Erythroblast (primary cell): ENCODE results near the gene RIF1.

Experiments
- DNase-seq, 2 experiments: peaks; one replicate each; lab custom pipeline; 2025; lab: John Stamatoyannopoulos, UW
- GATA1 ChIP-seq: IDR thresholded peaks from 2 replicates; pipeline ENCODE4 v1.6.1; 2011; ENCODE audit warnings: low read depth, mild to moderate bottlenecking, control low read depth, low read length, moderate library complexity
- POLR2A ChIP-seq: IDR thresholded peaks from 2 replicates; pipeline ENCODE4 v1.6.1; 2011; ENCODE audit warnings: mild to moderate bottlenecking, low read length

Gene RIF1

DNA sequence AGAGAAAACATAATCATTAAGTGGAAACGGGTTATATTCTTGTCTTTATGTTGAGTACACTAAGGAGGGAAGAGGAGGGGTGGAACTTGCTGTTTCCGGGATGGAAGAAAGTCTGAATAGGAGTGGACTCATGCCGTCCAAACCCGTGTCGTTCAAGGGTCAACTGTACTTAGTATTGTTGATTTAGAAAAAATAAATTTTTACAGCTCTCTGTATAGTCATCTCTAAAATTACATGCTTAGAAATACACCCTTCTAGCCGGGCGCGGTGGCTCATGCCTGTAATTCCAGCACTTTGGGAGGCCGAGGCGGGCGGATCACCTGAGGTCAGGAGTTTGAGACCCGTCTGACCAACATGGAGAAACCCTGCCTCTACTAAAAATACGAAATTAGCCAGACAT, 29.4 kb downstream of the RIF1 start:
- TF ChIP-seq GATA1 (no peak), POLR2A (no peak)
- no peak for DNase-seq

- TF ChIP-seq GATA1 (no peak), POLR2A (no peak)
- DNase-seq, result no peak
Measured at GRCh38 chr2:151459358-151459757, 49.7 kb downstream of the RIF1 start.

DNA sequence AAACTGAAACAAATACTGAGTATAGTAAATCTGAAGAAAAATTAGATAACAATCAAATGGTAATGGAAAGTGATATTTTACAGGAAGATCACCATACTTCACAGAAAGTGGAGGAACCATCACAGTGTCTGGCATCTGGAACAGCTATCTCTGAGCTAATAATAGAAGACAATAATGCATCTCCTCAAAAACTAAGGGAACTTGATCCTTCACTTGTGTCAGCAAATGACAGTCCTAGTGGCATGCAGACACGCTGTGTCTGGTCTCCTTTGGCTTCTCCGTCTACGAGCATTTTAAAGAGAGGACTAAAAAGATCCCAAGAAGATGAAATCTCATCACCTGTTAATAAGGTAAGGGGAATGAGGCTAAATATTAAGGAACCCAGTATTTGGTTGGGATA, 56.1 kb downstream of the RIF1 start:
- DNase-seq, result no peak
- TF ChIP-seq POLR2A (no peak), GATA1 (no peak)

- DNase-seq, result no peak
- no peak for TF ChIP-seq POLR2A
- TF ChIP-seq GATA1, result no peak
Measured at GRCh38 chr2:151470556-151470955, 60.9 kb downstream of the RIF1 start.

DNA sequence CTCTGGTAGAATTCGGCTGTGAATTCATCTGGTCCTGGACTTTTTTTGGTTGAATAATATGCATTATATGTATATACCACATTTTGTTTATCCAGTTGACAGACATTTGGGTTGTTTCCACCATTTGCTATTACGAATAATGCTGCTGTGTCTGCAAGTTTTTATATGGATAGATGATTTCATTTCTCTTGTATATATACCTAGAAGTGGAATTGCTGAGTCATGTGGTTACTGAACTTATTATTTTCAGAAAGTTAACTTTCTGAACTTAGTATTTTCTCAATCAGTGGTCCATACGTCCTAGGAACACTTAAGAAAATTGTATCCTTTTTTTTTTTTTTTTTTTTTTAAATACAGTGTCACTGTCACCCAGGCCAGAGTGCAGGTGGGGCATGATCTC, 63.3 kb downstream of the RIF1 start:
- TF ChIP-seq POLR2A, result no peak
- no peak for TF ChIP-seq GATA1
- DNase-seq, result no peak

- DNase-seq, result no peak
- no peak for TF ChIP-seq POLR2A
- no peak for TF ChIP-seq GATA1
Measured at GRCh38 chr2:151475071-151475470, 65.4 kb downstream of the RIF1 start.

GRCh38 chr2:151476287-151476686, 66.6 kb downstream of the RIF1 start:
- no peak for TF ChIP-seq GATA1
- TF ChIP-seq POLR2A, result no peak
- no peak for DNase-seq

DNA sequence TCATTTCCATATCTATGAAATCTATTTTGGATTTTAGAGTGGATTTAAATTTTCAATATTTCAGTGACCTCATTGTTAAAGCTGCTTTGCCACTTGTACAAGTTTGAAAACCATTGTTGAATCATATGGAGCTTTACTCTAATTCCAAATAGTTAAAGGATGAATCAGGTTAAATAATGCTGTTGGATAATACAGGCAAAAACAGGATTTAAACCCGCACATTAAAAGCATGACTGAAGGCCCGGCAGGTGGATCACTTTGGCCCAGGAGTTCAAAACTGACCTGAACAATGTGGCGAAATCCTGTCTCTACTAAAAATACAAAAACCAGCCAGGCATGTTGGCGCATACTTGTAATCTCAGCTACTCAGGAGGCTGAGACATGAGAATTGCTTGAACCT, 68.3 kb downstream of the RIF1 start:
- TF ChIP-seq POLR2A, result no peak
- TF ChIP-seq GATA1, result no peak
- no peak for DNase-seq

GRCh38 chr2:151481744-151482143, 72.0 kb downstream of the RIF1 start:
- TF ChIP-seq POLR2A (no peak), GATA1 (no peak)
- DNase-seq, result no peak

DNA sequence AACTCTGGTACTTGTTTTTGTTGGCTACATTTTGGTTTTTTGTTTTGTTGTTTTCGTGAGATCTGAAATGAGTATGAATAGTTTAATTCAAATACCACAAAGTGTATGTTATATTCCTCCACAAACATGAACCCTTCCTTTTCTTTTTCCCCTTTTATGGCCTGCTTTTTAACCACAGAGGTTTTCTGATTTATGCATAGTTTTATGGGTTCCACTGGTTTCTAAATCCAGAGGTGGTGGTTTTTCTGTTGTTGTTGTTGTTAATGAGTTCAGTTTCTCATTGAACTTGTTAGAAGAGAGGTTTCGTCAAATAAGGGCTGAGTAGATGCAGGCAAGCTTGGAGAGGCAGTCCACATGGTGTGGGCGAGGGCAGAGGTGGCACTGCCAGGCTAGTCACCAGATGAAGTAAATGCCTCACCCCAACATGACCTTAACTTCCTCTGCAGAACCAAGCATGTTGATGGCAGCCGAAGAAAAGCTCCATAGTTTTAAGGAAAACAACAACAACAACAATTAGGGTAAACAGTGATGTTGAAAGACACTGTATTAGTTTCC, 72.5 kb downstream of the RIF1 start:
- TF ChIP-seq POLR2A (no peak), GATA1 (no peak)
- DNase-seq, result no peak

DNA sequence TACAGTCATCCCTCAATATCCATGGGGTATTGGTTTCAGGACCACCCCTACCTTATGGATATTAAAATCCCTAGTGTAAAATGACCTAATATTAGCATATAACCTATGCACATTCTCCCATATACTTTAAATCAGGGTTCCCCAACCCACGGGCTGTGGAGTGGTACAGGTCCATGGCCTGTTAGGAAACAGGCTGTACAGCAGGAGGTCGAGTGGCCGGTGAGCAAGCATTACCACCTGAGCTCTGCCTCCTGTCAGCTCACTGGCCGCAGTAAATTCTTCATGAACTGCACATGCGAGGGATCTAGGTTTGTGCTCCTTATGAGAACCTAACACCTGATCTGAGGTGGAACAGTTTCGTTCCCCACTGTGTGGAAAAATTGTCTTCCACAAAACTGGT, 73.8 kb downstream of the RIF1 start:
- TF ChIP-seq POLR2A (no peak), GATA1 (no peak)
- no peak for DNase-seq

DNA sequence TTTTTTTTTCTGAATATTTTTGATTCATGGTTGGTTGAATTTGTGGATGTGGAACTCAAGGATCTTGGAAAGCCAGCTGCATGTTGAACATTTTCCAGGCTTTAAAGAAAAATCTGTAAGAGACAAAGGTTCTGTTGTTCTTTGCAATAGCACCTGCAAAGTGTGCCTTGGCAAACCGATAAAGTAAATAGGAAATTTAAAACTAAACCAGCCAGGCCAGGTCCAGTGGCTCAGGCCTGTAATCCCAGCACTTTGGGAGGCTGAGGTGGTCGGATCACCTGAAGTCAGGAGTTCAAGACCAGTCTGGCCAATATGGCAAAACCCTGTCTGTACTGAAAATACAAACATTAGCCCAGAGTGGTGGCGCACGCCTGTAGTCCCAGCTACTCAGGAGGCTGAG, 74.4 kb downstream of the RIF1 start:
- TF ChIP-seq POLR2A (no peak), GATA1 (no peak)
- no peak for DNase-seq

GRCh38 chr2:151486053-151486452, 76.4 kb downstream of the RIF1 start:
- DNase-seq, result no peak
- no peak for TF ChIP-seq GATA1
- no peak for TF ChIP-seq POLR2A

- no peak for DNase-seq
- TF ChIP-seq GATA1, result no peak
- no peak for TF ChIP-seq POLR2A
Measured at GRCh38 chr2:151490276-151490675, 80.6 kb downstream of the RIF1 start.

DNA sequence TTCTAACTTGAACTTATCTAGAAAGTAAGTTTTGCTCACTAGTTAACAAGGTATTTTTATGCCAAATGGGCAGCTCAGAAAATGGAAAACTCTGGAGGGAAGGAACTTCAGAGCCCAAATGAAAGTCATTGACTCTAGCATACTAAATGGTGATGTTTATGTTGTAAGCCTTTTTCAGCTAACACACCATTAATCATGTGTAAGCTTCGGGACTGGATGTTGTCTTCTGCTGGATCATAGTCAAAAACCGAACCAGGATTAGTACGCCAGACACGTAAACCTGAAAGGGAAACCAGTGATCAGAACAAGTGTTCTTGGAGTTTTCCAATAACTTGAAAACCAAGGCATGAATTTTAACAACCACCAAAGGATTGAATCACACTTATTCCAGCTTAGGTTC, 81.8 kb downstream of the RIF1 start:
- no peak for DNase-seq

More for the DNA sequence above, 81.8 kb downstream of the RIF1 start:
- no peak for TF ChIP-seq GATA1
- TF ChIP-seq POLR2A, result no peak
